ENCODE data around the gene SEPTIN11.

The SEPTIN11 gene

DNA sequence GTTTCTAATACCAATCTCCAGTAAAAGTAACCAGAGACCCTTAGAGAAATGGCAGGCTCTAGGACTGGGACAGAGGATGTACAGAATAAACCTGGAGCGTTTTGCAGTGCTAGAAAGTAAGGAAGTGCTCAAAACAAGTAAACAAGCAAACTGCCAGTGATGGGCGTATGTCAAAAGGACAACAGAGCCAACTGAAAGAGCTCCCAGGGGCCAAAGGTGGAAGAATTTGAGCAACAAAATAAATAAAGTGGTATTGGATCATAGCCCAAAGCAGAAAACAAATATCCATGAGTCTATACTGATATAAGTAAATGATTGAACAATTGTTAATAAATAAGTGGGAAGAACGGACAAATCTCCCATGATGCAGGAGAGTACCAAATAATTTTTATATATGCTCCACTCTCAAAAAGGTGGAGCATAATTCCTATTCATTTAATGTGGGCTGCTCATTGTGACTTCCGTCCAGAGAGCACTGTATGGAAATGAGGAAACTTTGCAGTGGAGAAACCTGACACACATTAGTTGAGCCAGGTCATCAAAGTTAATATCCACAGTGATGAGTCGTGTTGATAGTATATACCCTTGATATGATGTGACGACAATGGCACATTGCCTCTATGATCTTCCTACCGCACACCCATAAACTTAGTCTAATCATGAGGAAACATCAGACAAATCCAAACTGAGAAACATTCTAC is 17.8 kb upstream of the SEPTIN11 start:
- Histone ChIP-seq H3K4me3 (ENCODE audit: low read length) (no peak overlapping the region), H3K27ac (ENCODE audit: low read length) (no peak overlapping the region), H3K27me3 (ENCODE audit: control insufficient read depth, insufficient read depth, low read length) (no peaks in the 10 kb centered on the region), H3K9me3 (ENCODE audit: control insufficient read depth, insufficient read depth, low read length) (no peaks in the 10 kb centered on the region), H3K4me1 (ENCODE audit: control insufficient read depth, insufficient read depth, low read length) (no peaks in the 10 kb centered on the region), H3K36me3 (ENCODE audit: control insufficient read depth, insufficient read depth, low read length) (no peaks in the 10 kb centered on the region)
- WGBS (ENCODE audit: insufficient coverage, insufficient read length), result no CpG with 5 or more reads among the region's 7 CpGs
- no peak for DNase-seq (ENCODE audit: low read depth, low spot score)

DNA sequence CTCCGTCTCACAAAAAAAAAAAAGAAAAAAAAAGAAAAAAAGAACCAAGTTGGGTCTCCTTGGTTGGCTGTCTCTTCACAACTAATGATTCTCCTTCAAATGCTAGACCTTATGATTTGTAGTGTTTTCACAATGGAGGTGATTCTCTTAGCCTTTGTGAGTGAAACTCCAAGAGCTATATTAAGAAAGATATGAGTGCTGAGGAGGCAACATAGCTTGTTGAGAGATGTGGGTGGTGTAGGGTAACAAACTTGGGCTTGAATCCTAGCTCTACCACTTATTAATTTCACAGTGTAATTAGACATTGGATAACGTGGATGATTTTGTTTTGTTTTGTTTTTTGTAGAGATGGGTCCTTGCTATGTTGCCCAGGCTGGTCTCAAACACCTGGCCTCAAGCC is 10.4 kb upstream of the SEPTIN11 start:
- Histone ChIP-seq H3K9me3 (ENCODE audit: control insufficient read depth, insufficient read depth, low read length) (no peaks in the 10 kb centered on the region), H3K36me3 (ENCODE audit: control insufficient read depth, insufficient read depth, low read length) (no peaks in the 10 kb centered on the region), H3K27me3 (ENCODE audit: control insufficient read depth, insufficient read depth, low read length) (no peaks in the 10 kb centered on the region), H3K27ac (ENCODE audit: low read length) (no peak overlapping the region), H3K4me3 (ENCODE audit: low read length) (no peak overlapping the region), H3K4me1 (ENCODE audit: control insufficient read depth, insufficient read depth, low read length) (no peaks in the 10 kb centered on the region)
- WGBS (ENCODE audit: insufficient coverage, insufficient read length), result no CpG with 5 or more reads among the region's 2 CpGs
- no peak for DNase-seq (ENCODE audit: low read depth, low spot score)

DNA sequence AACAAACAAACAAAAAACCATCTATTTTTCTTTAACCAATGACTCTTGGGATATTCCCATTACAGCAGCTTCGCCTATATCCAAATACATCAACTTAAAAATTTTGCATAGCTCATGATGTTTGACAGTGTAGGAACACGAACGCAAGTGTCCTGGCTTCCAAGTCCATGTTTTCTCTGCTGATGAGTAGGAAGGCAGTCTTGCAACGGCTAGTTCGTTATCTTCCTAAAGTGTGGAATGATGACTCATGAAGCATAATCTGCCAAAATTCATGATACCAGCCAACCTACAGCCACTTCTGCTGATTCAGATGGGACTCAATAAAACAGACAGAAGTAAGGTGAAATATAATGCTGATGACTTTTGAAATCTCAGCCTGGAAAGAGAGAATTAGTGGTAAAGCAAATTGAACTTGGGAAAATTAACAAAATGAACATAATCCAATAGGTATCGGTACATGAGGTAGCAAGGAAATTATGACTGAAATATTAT is 6.4 kb upstream of the SEPTIN11 start:
- DNase-seq (ENCODE audit: low read depth, low spot score), result no peak
- WGBS (ENCODE audit: insufficient coverage, insufficient read length), result 100% methylated on average over 1 of the region's 6 CpGs
- H3K27me3 ChIP-seq (ENCODE audit: control insufficient read depth, insufficient read depth, low read length), result no peaks in the 10 kb centered on the region
- H3K4me3 ChIP-seq (ENCODE audit: low read length), result no peak overlapping the region
- H3K4me1 ChIP-seq (ENCODE audit: control insufficient read depth, insufficient read depth, low read length), result no peaks in the 10 kb centered on the region
- no peaks in the 10 kb centered on the region for H3K9me3 ChIP-seq (ENCODE audit: control insufficient read depth, insufficient read depth, low read length)
- H3K27ac ChIP-seq (ENCODE audit: low read length), result no peak overlapping the region
- no peaks in the 10 kb centered on the region for H3K36me3 ChIP-seq (ENCODE audit: control insufficient read depth, insufficient read depth, low read length)

DNA sequence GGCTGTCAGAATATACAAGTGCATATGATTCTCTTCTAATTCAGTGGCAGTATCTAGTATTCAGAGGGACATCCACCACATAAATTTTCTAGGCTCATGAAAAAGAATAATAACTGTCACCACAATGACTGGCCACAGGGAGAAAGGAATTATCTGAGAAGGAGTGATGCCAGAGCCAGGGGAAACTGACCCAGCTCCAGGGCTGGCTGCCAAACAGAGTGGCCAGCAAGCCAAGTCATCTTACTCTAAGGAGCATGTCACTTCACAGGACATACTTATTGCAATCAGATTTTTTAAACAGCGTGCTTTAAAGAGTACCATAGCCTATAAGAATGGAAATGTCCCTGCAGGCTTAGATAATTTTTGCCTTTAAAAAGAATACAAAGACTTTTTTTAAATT is 5.8 kb upstream of the SEPTIN11 start:
- Histone ChIP-seq H3K27ac (ENCODE audit: low read length) (no peak overlapping the region), H3K27me3 (ENCODE audit: control insufficient read depth, insufficient read depth, low read length) (no peaks in the 10 kb centered on the region), H3K9me3 (ENCODE audit: control insufficient read depth, insufficient read depth, low read length) (no peaks in the 10 kb centered on the region), H3K36me3 (ENCODE audit: control insufficient read depth, insufficient read depth, low read length) (no peaks in the 10 kb centered on the region), H3K4me1 (ENCODE audit: control insufficient read depth, insufficient read depth, low read length) (no peaks in the 10 kb centered on the region), H3K4me3 (ENCODE audit: low read length) (no peak overlapping the region)
- DNase-seq (ENCODE audit: low read depth, low spot score), result no peak
- no CpG with 5 or more reads among the region's 1 CpG for WGBS (ENCODE audit: insufficient coverage, insufficient read length)

DNA sequence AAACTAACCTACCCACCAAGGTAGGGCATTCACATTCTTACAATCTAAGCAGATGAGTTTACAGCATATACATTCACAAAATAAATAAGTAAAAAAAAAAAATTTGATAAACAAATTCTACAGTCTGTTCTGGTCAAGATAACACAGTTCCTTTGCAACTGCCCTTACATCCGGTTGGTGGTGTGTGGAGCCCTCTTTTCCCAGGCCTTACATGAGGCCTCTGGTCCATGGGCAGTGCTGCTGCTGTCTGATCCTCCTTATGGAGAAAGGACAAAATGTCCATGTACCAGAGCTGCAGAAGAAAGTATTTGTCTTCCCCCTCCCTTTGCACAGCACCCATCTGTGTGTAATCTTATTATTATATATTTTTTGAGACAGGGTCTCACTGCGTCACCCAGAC is 2.2 kb upstream of the SEPTIN11 start:
- Histone ChIP-seq H3K4me3 (ENCODE audit: low read length) (no peak overlapping the region), H3K36me3 (ENCODE audit: control insufficient read depth, insufficient read depth, low read length) (no peaks in the 10 kb centered on the region), H3K27ac (ENCODE audit: low read length) (no peak overlapping the region), H3K4me1 (ENCODE audit: control insufficient read depth, insufficient read depth, low read length) (no peaks in the 10 kb centered on the region), H3K27me3 (ENCODE audit: control insufficient read depth, insufficient read depth, low read length) (no peaks in the 10 kb centered on the region), H3K9me3 (ENCODE audit: control insufficient read depth, insufficient read depth, low read length) (no peaks in the 10 kb centered on the region)
- no peak for DNase-seq (ENCODE audit: low read depth, low spot score)
- WGBS (ENCODE audit: insufficient coverage, insufficient read length), result no CpG with 5 or more reads among the region's 2 CpGs

DNA sequence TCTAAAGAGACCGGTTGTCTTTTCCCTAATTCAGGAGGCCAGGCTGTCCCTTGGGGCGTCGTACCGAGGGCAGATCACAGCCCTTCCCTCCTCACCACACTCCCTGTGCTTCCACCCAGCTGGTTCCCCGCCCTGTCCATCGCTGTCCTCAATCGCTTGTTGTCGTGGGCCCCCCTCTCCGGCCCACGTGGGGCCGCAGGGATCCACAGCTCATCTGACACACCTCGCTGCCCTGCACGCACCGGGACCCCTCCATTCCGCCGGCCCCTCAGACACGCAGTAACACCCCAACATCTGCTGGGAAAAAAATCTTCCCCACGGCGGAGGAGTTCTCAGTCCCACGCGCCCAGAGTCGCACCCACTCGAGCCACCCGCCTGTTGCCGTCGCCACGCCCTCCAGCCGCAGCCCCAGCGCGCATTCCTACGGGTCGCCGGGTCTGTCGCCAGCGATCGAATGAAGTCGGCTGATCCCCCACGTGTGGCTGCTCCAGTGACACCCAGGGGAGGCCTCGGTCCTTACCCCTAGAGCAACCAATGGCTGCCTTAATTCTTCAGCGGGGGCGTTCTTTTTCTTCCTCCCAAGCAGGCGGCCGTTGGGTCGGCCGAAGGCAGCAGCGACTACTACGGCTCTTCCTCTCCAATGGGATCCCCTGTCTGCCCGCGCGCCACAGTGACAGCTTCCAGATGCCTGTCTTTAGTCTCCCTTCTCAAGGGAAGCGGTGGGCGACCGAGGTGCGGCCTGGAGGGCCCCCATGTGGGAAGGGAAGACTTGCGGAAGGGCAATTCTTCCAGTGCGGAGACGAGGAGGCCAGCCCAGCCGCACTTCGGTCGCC is 893 bp upstream of the SEPTIN11 start:
- WGBS (ENCODE audit: insufficient coverage, insufficient read length), result no CpG with 5 or more reads among the region's 60 CpGs
- Histone ChIP-seq H3K27me3 (ENCODE audit: control insufficient read depth, insufficient read depth, low read length) (no peaks in the 10 kb centered on the region), H3K4me1 (ENCODE audit: control insufficient read depth, insufficient read depth, low read length) (no peaks in the 10 kb centered on the region), H3K4me3 (ENCODE audit: low read length) (peak overlapping the region; percentile 66; the same call in 1 of the 2 replicates), H3K27ac (ENCODE audit: low read length) (no peak overlapping the region), H3K9me3 (ENCODE audit: control insufficient read depth, insufficient read depth, low read length) (no peaks in the 10 kb centered on the region), H3K36me3 (ENCODE audit: control insufficient read depth, insufficient read depth, low read length) (no peaks in the 10 kb centered on the region)
- no peak for DNase-seq (ENCODE audit: low read depth, low spot score)

DNA sequence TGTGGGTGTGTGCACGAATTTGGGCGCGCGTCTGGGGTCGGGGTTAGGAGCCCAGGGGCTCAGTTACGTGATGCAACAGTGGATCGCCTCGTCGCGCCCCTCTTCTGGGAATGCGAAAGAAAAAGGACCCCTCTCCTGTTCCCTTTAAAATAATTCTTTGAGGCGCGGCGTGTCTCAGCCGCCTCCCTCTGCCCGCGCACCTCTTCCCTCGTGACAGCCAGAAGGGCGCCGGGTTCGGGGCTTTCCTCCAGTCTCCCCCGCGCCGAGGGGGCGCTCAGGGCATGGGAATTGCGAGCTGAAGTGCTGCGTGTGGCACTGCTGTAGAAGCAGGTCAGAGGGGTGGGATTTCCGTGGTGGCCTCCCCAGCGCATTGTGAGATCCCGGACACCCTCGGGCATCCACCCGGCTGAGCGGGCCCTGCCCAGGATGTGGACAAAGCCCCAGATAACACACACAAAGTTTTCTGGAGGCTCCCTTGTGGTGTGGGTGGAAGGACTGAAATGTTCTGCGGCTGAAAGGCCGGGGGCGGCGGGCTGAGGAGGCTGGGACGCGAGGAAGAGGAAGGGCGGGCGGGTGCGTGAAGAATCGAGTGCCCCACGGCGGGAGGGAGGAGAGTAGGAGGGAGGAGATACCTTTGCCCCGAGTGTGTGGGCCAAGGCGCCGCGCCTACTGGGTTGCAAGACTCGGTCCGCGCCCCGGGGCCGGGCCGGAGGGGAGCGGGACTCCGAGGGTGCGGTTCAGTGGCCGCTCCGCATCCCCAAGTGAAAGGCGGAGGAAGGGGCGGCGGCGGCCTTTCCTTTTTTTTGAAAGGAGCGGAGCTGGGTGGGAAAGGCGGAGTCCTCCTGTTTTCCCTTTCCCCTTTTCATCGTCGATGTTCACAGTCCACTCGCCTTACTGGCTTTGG is 752 bp downstream of the SEPTIN11 start:
- 0 out of 2 replicates have a peak, but pooled peaks cover 1% of the 10 kb centered on the region for H3K4me1 ChIP-seq (ENCODE audit: control insufficient read depth, insufficient read depth, low read length)
- no CpG with 5 or more reads among the region's 69 CpGs for WGBS (ENCODE audit: insufficient coverage, insufficient read length)
- H3K27me3 ChIP-seq (ENCODE audit: control insufficient read depth, insufficient read depth, low read length), result no peaks in the 10 kb centered on the region
- H3K36me3 ChIP-seq (ENCODE audit: control insufficient read depth, insufficient read depth, low read length), result no peaks in the 10 kb centered on the region
- DNase-seq (ENCODE audit: low read depth, low spot score), result no peak
- no peak overlapping the region for H3K27ac ChIP-seq (ENCODE audit: low read length)
- H3K4me3 ChIP-seq (ENCODE audit: low read length), result peak overlapping the region; percentile 66
- H3K9me3 ChIP-seq (ENCODE audit: control insufficient read depth, insufficient read depth, low read length), result no peaks in the 10 kb centered on the region

DNA sequence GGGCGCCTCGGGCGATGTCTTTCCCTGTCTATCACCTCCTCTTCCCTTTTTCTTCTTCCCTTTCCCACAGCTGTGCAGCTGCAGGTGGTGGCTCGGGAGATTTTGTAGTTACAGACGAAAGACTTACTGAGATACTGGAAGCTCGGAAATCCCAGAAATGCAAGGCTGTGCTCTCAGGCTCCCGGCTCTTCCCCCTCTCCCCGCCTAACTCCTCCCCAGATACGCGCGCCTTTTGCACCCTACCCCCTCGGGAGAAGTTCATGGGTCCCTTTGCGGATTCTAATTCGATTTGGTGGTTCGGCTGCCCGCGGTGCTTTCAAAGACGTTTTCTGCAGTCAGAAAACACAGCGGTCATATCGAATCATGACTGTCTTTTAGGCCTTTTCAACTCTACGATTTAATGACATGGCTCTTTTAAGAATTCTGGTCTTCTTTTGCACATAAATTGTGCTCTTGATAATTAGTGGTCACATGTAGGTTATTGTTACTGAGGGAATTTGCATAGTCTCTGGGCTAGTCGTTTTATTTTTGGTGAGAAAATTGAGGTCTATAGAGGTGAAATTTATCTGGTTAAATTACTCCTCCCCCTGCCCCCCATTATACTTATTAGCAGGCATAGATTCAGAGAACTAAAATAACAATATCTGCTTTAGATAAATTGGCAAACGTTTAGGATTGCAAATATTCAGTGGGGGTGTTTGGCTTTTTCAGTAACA is 1.6 kb downstream of the SEPTIN11 start:
- no peak overlapping the region for H3K27ac ChIP-seq (ENCODE audit: low read length)
- no peaks in the 10 kb centered on the region for H3K27me3 ChIP-seq (ENCODE audit: control insufficient read depth, insufficient read depth, low read length)

DNA sequence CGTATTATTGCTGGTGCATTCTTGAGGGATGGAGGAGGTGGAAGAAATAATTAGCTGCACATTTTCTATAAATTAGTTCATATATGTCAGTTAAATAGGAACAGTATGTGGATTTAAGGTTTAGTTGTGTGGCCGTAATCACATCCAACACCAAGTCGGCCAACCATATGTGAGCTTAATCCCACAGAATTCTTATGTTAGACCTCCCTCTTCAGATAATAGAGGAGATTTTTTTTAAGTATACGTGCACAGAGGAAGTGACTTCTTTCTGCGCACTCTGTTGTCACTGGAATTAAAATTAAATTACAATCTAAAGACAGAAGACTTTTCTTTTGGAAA is 2.1 kb downstream of the SEPTIN11 start:
- WGBS (ENCODE audit: insufficient coverage, insufficient read length), result no CpG with 5 or more reads among the region's 5 CpGs
- no peaks in the 10 kb centered on the region for H3K27me3 ChIP-seq (ENCODE audit: control insufficient read depth, insufficient read depth, low read length)
- 0 out of 2 replicates have a peak, but pooled peaks cover 2% of the 10 kb centered on the region for H3K4me1 ChIP-seq (ENCODE audit: control insufficient read depth, insufficient read depth, low read length)
- no peaks in the 10 kb centered on the region for H3K36me3 ChIP-seq (ENCODE audit: control insufficient read depth, insufficient read depth, low read length)
- DNase-seq (ENCODE audit: low read depth, low spot score), result no peak
- no peak overlapping the region for H3K4me3 ChIP-seq (ENCODE audit: low read length)
- no peaks in the 10 kb centered on the region for H3K9me3 ChIP-seq (ENCODE audit: control insufficient read depth, insufficient read depth, low read length)
- no peak overlapping the region for H3K27ac ChIP-seq (ENCODE audit: low read length)

More for the DNA sequence above, 1.6 kb downstream of the SEPTIN11 start:
- Histone ChIP-seq H3K4me3 (ENCODE audit: low read length) (peak overlapping the region; percentile 66; the same call in 1 of the 2 replicates), H3K4me1 (ENCODE audit: control insufficient read depth, insufficient read depth, low read length) (0 out of 2 replicates have a peak, but pooled peaks cover 2% of the 10 kb centered on the region), H3K9me3 (ENCODE audit: control insufficient read depth, insufficient read depth, low read length) (no peaks in the 10 kb centered on the region), H3K36me3 (ENCODE audit: control insufficient read depth, insufficient read depth, low read length) (no peaks in the 10 kb centered on the region)
- no peak for DNase-seq (ENCODE audit: low read depth, low spot score)
- WGBS (ENCODE audit: insufficient coverage, insufficient read length), result no CpG with 5 or more reads among the region's 23 CpGs
